Activated CD4-positive, CD25-positive, alpha-beta regulatory T cell (primary cell): ENCODE results near the gene NRIP1.
"Not testable (repeated sequence)": the region's sequence is repeated elsewhere in the genome, so short reads cannot be mapped to it uniquely, and the experiment has no call there.

Experiments used
- DNase-seq, 4 experiments: peaks; one replicate each; lab custom pipeline; 2025; lab: John Stamatoyannopoulos, UW

NRIP1 gene

DNA sequence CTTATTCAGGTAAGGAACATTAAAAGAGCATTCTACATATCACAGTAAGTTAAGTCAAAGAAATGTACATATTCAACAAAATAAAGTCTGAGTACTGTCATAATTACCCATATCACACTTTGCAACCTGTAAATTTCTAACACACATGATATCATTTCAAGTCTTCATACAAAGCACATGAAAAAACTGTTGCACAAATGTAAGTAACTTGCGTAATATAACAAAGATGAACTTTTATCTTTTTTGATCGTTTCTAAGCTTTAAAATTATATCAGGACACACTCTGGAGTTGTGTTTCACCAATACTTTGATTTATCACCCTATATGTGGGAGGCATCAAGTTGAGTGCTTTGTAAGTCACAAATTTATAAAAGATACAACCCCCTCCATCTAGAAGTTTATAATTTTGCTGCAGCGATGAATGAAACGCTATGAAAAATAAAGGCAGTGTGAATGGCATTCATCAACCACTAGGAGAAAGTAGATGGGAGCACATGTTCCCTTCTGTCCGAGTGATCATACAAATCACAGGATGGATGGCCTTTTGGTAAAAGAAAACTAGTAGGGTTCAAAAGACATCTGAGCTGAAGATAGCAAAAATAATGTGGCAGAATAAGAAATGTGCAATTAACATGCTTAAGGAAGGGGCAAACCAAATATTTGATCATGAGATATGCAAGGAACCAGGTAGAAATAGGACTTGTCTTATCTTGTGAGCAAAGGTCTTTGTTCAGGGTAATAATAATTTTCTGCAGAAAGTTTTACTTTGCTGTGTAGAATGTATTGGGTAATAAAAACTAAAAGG, 27.5 kb downstream of the NRIP1 start:
- no peak for DNase-seq

DNA sequence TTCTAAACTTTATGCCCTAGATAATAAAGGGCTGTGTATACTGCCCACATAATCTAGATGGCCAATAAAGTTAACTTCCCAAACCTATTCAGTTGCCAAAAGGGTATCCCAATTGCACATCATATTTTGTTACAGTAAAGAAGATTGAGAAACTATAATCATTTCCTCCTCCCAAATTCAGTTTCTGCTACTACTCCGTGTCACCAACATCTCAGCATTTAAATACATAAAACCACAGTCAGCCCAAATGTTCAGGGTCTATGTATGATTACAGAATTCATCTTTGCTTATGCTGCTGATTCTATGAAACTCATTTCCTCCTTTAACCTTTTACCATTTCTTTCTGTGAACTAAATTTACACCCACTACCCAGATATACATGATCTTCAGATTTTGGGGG, 28.6 kb downstream of the NRIP1 start:
- no peak for DNase-seq

DNA sequence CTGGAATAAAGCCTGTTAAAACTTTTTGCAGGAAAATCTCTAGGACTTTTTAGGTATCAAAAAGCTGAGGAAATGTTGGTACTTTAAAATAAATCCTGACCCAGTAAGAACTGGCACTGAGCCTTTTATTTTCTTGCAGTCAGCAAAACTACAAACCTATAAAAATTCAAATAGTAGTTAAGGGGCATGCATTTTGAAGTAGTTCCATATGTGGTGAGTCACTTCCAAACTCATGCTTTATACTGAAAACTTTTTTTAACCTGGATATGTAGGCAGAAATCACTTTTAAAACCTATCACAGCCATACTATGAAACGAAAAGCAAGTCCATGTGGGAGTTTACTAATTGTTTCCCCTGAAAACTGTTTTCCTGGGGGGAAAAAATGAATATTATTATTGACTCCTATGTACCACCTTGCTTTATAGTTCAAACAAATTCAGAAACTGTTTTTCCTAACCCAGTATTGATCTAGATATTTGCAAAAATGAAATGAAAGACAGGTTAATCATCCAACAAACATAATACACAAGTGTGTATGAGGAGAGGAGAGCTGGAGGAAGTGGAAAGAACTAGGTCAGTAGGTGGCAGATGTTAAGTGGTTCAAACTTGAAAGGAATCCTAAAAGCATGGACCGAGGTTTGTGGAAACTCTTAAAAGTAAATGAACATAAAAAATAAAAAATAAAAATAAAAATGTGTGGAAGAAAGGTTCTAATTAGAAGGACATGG, 30.5 kb downstream of the NRIP1 start:
- DNase-seq: no peak

DNA sequence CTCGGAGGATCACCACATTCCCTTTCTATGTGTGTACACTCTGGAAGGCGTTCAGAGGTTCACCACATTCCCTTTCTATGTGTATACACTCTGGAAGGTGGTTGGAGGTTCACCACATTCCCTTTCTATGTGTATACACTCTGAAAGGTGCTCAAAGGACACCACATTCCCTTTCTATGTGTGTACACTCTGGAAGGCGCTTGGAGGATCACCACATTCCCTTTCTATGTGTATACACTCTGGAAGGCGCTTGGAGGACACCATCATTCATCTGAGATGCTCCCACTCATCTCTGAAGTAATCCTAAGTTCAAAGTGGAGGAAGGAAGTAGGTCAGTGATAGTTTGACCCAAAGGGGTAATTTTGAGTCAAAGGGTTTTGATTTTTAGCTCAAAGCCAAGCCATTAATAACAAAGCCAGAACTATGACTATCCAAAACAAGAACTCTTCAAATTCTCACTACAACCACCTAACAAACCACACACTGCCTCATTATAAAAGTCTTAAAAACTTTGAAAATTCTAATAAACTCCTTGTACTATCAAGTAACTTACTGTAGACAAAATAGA, 32.9 kb downstream of the NRIP1 start:
- DNase-seq: no peak

DNA sequence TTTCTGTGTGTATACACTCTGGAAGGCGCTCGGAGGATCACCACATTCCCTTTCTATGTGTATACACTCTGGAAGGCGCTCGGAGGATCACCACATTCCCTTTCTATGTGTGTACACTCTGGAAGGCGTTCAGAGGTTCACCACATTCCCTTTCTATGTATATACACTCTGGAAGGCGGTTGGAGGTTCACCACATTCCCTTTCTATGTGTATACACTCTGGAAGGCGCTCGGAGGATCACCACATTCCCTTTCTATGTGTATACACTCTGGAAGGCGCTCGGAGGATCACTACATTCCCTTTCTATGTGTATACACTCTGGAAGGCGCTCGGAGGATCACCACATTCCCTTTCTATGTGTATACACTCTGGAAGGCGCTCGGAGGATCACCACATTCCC, 33.4 kb downstream of the NRIP1 start:
- DNase-seq: not testable (repeated sequence)

DNA sequence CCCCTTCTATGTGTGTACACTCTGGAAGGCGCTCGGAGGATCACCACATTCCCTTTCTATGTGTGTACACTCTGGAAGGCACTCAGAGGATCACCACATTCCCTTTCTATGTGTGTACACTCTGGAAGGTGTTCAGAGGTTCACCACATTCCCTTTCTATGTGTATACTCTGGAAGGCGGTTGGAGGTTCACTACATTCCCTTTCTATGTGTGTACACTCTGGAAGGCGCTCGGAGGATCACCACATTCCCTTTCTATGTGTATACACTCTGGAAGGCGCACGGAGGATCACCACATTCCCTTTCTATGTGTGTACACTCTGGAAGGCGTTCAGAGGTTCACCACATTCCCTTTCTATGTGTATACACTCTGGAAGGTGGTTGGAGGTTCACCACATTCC, 33.9 kb downstream of the NRIP1 start:
- not testable (repeated sequence) for DNase-seq

DNA sequence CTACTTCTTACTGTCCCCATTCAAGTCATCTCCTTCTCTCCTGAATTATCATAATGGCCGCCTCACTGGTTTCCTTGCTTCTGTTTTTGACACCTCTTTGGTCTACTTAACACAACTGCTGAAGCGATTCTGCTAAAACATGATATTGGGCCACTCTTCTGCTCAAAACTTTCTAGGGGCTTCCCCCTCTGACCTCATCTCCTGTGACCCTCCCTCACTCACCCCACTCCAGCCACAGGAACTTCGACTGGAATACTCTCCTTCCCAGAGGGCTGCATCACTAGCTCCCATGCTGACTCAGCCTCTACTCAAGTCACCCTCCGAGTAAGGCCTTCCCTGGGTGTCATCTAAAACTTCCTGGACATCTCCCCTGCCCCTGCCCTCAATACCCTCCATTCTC, 35.7 kb downstream of the NRIP1 start:
- no peak for DNase-seq

DNA sequence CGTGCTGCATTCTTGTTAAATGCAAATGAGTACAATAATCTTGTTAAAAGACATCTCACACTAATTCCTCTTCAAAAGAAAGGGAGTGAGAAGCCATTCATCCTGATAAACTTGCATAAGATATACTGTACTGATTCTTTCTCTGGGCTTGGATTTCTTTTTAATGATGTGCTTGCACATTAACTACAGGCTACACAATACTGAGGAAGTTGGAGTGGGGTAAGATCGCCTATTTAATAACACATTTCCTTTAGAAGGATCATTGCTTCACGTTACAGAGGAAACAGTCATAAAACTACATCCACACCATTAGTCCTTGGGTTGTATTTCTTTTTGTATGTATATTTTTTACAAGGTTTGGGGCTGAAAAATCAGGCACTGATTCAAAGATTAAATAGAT, 36.6 kb downstream of the NRIP1 start:
- DNase-seq: no peak

DNA sequence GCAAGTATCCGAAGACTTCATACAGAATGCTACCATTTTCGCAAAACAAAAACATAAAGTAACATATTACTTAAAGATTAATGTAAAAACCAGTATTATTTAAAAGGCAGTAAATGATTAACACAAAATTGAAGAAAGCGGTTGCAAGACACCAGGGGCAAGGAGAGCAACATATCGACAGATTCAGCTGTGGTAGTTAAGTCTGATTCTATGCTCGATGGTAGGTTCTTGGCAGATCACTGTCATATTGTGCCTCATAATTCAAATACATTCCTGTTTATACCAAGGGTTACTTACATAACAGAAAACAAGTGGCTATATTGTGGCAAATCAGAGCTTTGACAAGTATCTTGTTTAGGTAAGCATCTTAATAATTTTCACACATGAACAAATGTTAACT, 37.7 kb downstream of the NRIP1 start:
- DNase-seq: no peak

DNA sequence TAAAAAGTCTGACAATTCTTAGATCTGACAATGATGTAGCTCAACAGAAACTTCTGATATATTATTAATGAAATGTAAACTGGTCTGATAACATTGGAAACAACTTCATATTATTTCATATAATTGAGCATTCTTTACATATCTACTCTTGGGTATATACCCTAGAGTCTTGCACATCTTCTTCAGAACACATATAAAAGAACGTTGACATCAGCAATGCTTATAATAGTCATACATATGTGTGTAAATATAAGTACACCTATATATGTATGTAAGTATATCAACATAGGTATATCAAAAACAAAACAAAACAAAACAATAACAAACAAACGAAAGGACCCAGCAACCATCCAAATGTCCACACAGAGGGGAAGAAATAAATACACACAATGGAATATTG, 38.4 kb downstream of the NRIP1 start:
- DNase-seq: no peak

DNA sequence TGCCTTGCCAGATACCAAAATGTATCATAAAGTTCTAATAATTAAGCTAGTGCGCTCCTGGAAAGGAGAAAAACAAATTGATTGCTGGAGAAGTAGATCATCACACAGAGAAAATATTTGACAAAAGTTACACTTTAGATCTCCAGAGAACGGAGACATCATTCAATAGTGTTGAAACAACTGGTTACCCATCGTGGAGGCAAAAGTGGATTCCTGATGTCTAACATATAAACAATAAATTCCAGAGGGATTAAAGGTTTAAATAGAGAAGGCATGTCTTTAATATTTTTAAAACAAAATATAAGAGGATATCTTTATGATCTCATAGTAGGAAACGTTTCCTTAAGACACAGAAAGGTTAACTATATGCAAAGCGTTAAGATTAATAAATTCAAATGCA, 41.0 kb downstream of the NRIP1 start:
- DNase-seq: no peak

DNA sequence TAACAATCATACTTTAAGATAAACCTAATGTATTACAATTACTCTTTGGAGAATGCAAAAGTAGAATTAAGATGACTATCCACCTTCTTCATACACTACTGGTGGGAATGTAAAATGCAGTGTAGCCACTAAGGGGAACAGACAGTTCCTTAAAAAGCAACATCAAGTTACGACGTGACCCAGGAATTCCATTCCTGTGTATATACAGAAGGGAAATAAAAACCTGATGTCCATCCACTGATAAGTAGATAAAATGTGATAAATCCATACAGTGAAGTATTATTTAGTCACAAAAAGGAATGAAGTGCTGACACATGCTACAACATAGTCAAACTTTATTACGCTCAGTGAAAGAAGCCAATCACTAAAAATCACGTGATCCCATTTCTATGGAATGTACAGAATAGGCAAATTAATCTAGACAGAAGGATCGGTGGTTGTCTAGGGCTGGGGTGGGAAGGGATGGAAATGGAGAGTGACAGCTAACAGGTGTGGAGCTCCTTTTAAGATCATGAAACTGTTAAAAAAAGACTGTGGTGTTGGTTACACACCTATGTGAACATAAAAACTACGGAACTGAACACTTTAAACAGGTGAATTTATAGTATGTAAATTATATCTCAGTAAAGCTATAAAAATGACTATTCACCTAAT, 42.1 kb downstream of the NRIP1 start:
- no peak for DNase-seq

DNA sequence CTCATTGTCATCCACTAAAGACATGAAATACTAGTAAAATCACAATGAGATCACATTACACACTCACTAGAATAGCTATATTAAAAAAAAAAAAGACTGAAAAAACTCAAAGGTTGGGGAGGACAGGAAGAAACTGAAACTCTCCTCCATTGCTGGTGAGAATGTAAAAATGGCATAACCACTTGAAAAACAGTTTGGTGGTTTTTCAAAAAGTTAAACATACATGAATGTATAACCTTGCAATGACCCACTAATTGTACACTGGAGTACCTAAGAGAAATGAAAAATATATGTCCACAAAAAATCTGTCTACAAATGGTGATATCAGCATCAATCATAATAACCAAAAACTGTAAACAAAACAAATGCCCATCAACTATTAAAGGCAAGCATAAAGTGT, 44.0 kb downstream of the NRIP1 start:
- no peak for DNase-seq

DNA sequence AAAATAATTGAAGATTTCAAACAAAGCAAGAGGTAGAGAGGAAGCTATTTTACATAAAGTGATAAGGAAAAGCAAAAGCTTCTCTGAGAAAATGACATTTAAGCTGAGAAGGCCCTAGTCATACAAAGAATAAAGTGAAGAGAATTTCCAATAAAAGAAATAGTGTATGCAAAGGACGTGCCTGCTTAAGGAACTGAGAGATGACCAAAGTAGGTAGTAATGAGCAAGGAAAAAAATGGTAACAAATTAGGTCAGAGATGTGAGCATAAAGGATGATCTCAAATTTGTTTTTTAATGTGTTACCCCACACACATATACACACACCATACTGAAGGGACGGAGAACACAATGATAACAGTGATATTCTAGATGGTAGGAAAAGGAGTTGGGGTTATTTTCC, 46.4 kb downstream of the NRIP1 start:
- no peak for DNase-seq

DNA sequence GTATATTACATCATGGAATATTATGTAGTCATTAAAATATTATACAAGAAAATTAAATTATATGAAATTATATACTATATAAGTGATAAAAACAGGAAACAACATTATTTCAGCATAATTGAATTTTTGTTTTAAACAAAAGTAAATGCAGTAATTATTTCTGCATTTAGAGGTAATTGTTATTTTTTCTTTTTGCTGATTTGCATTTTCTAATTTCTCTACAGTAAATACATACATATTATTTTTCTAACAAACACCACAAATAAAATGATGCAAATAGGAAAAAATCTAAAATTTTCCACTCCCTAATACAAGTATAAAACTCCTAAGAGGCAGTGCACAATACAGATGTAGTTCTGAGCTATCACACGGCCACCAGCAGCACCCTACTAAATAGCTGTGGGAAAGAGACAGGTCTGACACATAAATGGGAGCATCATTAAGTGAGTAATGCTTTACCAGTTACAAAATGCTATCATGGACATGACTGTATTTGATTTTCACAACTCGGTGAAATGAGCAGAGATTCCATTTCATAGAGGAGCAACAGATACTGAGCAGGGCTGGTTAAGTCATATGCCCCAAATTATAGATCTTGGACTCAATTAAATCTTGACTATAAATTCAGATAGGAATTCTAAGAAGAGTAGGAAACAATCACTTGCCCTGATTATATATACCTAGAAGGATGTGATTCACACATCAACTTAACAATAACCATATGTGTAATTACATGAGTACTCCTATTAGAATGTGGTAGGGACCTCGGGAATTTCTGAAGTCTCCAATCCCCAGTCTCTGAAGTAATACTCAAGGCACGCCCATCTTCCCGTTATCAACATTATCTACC, 49.0 kb downstream of the NRIP1 start:
- no peak for DNase-seq

DNA sequence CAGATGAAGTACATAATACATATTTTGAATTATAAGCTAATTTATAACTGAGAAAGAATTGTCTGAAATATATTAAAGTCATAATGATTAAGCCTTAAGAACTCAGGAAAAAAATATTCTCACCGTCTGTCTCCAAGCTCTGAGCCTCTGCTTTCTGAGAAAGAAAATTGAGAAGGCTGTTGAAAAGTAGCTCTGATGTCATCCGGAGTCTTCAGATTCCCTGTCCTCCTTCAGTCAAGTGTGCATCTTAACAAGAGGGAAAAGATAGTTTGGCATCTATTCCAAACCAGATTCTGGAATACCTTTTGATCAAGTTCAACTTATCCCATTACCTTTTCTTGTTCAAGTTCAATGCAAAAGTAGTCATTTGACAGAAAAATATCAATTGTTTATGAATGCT, 50.6 kb downstream of the NRIP1 start:
- DNase-seq: no peak

DNA sequence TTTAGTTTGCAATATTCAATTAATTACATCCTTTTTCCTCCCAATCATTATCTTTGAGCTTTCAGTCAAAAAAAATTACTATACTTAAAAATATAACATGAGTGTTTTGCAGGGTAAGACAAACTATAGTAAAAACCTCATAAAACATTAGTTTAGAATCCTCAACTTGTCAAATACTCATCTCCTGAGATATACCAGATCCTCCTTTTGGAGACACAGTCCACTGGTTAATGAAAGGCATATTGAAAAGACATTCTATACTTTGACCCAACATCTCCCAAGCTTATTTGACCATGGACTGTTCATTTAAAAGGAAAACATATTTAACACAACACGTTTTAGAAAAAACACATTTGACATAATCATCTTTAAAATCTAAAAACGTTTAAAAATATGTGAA, 52.8 kb downstream of the NRIP1 start:
- no peak for DNase-seq

DNA sequence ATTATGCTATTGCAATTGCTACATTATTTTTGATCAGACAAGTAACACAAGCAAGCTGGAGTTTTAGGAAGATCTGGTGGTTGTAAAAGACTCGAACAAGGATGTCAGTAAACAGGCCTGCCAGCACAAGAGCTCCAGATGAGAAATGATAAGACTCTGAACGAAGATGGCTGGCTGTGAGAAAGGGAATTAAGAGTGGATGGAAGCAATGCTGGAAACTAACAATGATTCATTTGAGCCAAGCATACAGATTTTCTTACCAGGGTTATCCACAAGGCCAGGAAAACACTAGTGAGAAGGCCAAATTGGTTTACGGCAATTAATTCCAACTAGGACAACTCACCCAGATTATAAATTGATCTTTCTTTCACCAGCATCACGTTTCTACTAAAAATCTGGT, 54.2 kb downstream of the NRIP1 start:
- no peak for DNase-seq

DNA sequence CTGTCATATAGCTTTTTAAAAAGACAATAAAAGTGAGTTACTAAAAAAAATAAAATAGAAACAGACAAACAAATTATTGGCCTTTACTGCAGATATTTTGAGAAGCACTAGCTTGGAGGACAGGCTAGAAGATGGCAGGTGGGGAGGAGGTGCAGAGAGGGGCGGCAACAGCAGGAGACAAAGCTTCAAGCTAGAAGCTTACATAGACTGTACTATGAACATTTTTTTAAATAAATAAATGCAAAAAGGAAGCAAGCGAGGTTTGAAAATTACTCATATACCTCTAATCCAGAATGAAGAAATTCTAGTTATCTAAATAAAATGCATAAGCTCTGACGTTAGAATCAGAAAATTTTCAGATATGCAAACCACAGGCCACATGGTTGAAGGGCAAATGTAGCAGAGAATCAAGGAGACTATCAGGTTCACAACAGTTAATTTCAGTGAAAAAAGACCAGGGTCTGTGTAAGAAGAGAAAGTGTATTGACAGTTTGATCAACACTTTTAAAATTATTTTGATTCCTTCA, 54.9 kb downstream of the NRIP1 start:
- no peak for DNase-seq

DNA sequence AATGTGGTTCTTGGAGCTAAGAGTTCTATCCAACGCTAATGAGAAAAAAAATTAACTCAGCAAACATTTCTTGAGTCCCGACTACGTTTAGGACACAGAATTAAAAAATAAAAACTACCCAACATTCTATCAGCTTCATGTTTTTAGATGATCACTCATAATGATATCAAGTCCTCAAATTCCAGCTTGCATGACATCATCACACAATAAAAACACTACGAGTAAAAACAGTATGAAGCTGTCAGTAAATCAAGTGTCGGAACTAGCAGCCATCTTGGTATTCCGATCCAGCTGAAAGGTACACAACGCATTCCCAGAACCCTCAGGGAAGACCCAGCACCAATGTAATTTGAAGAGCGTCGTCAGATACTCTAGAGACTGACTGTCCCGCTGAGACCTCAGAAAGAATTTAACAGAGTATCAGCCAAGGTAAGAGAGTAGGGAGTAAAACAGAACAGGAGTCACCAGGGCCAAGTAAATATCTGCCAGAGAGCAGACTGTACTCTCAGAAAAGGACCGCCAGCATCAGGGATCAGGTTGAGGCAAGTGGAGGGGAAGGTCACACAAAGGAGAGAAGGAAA, 57.0 kb downstream of the NRIP1 start:
- DNase-seq: no peak

DNA sequence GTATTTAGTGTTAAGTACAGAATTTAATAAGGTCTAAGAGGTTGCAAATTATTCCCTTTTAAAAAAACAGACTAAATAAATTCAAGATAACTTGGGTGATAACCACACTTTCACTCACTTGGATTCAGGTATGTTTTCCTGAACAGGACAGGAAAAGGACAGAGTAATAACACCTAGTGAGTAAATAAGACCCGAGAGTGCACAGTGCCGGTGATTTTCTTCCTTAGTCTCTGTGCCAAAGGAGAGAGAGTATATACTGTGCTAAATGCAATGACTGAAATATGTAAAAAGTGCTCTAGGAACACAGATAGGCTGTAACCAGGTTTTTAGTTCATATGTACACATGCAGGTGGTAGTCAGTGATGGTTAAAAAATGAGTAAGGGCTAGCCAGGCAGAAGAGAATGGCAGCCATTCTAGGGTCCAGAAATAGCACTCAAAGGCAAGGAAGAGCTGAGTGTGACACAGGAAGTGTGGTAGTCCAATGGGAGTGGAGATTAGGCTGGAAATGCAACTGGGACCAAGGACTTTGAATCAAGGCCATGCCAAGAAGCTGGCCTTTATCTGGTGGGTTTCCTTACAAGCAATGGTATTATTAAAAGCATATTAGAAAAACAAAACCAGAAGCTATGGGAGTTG, 58.1 kb downstream of the NRIP1 start:
- DNase-seq: no peak
